ENCODE results near the gene LPP.
A peak's percentile ranks its signal among the peaks of the same experiment; 100 is the strongest.

LPP gene

GRCh38 chr3:188646592-188646991 is 492.6 kb downstream of the LPP start:
- DNase-seq (ENCODE audit: low read depth) = no peak

GRCh38 chr3:188647237-188647636 is 493.3 kb downstream of the LPP start:
- no peak for DNase-seq (ENCODE audit: low read depth)

- DNase-seq (ENCODE audit: low read depth) = no peak
These were observed 495.6 kb downstream of the LPP start for GRCh38 chr3:188649521-188649920.

GRCh38 chr3:188656196-188656982 is 502.4 kb downstream of the LPP start:
- DNase-seq (ENCODE audit: low read depth) = no peak

GRCh38 chr3:188658606-188659005 is 504.6 kb downstream of the LPP start:
- no peak for DNase-seq (ENCODE audit: low read depth)

GRCh38 chr3:188659449-188660090 is 505.6 kb downstream of the LPP start:
- no peak for DNase-seq (ENCODE audit: low read depth)

- DNase-seq (ENCODE audit: low read depth) = no peak
These were observed 506.5 kb downstream of the LPP start for GRCh38 chr3:188660415-188660814.

GRCh38 chr3:188661806-188662205 is 507.8 kb downstream of the LPP start:
- DNase-seq (ENCODE audit: low read depth) = no peak

GRCh38 chr3:188662214-188662613 is 508.3 kb downstream of the LPP start:
- DNase-seq (ENCODE audit: low read depth) = no peak

- no peak for DNase-seq (ENCODE audit: low read depth)
These were observed 508.8 kb downstream of the LPP start for GRCh38 chr3:188662795-188663194.

GRCh38 chr3:188663839-188664238 is 509.9 kb downstream of the LPP start:
- DNase-seq (ENCODE audit: low read depth) = no peak

GRCh38 chr3:188664795-188665194 is 510.8 kb downstream of the LPP start:
- no peak for DNase-seq (ENCODE audit: low read depth)

GRCh38 chr3:188667926-188668325 is 514.0 kb downstream of the LPP start:
- no peak for DNase-seq (ENCODE audit: low read depth)

GRCh38 chr3:188670446-188670845 is 516.5 kb downstream of the LPP start:
- DNase-seq (ENCODE audit: low read depth) = no peak

- DNase-seq (ENCODE audit: low read depth) = no peak
These were observed 518.0 kb downstream of the LPP start for GRCh38 chr3:188671971-188672370.

GRCh38 chr3:188672840-188673239 is 518.9 kb downstream of the LPP start:
- DNase-seq (ENCODE audit: low read depth) = no peak

GRCh38 chr3:188673646-188674186 is 519.8 kb downstream of the LPP start:
- peak; percentile 68 for DNase-seq (ENCODE audit: low read depth)

- no peak for DNase-seq (ENCODE audit: low read depth)
These were observed 520.6 kb downstream of the LPP start for GRCh38 chr3:188674595-188674994.

- DNase-seq (ENCODE audit: low read depth) = no peak
These were observed 523.4 kb downstream of the LPP start for GRCh38 chr3:188677344-188677743.

- DNase-seq (ENCODE audit: low read depth) = no peak
These were observed 526.2 kb downstream of the LPP start for GRCh38 chr3:188680189-188680588.

- no peak for DNase-seq (ENCODE audit: low read depth)
These were observed 526.6 kb downstream of the LPP start for GRCh38 chr3:188680605-188681004.

GRCh38 chr3:188682316-188682715 is 528.4 kb downstream of the LPP start:
- DNase-seq (ENCODE audit: low read depth) = no peak

- DNase-seq (ENCODE audit: low read depth) = peak; percentile 94
These were observed 529.1 kb downstream of the LPP start for GRCh38 chr3:188683032-188683521.

Data from HS-5 (cell line).